ENCODE measurements around the gene ING4. TPM values are rescaled to one million over a fixed set of nuclear protein-coding genes. Genes with fewer than 3 reads are reported as not detected.

Gene ING4
- total and polyA plus RNA-seq, 2 of the 13 experiments (the other 11 are each of a cell fraction or from before 2014, with no cell fraction given) = 14.4 to 32.4 TPM

- no peak for TF ChIP-seq TERF1 (CRISPR knock-in tag; IDR thresholded peaks at IDR 0.05)
- TF ChIP-seq HNRNPL (IDR thresholded peaks at IDR 0.05; ENCODE audit: low read depth, low read length) = no peak
- peak; percentile 45; the same call in 1 of the 2 replicates for TF ChIP-seq ZNF768 (CRISPR knock-in tag; IDR thresholded peaks at IDR 0.05)
- TF ChIP-seq RAD51 (IDR thresholded peaks at IDR 0.05; ENCODE audit: borderline replicate concordance) = no peak
These were observed 26.9 kb downstream of the ING4 start, which contains the start of gene LPAR5 (continued) for GRCh38 chr12:6635856-6636531.

- intact Hi-C loops (cut with micrococcal nuclease; ENCODE audit: unreplicated experiment) = no loop called here
- H3K9ac ChIP-seq (ENCODE audit: insufficient read depth, low read depth, low read length) = 0 out of 2 replicates have a peak overlapping the region, but pooled peaks have one; percentile 23
- H2AFZ ChIP-seq (ENCODE audit: low read length) = no peak overlapping the region
- DNase-seq (ENCODE audit: low spot score) (no peak), FAIRE-seq (no peak), ATAC-seq (peak; percentile 6; the same call in 1 of the 3 replicates)
- peak; percentile 88 for TF ChIP-seq ZNF263 (CRISPR knock-in tag; IDR thresholded peaks at IDR 0.05)
- TF ChIP-seq RBM22 (optimal IDR thresholded peaks at IDR 0.05; ENCODE audit: low read length) = no peak
- TF ChIP-seq ZNF430 (CRISPR knock-in tag; IDR thresholded peaks at IDR 0.05) = no peak
- TF ChIP-seq HCFC1 (IDR thresholded peaks at IDR 0.05; ENCODE audit: low read depth, low read length) = no peak
- no peak for TF ChIP-seq ZNF350 (CRISPR knock-in tag; IDR thresholded peaks at IDR 0.05; ENCODE audit: borderline replicate concordance, low read depth)
- TF ChIP-seq ZNF136 (CRISPR knock-in tag; IDR thresholded peaks at IDR 0.05; ENCODE audit: low read depth) = no peak
- TF ChIP-seq TAF1 (CRISPR knock-in tag; IDR thresholded peaks at IDR 0.05) = no peak
- no peak for TF ChIP-seq DNMT3B (CRISPR knock-in tag; conservative IDR thresholded peaks at IDR 0.05)
- TF ChIP-seq RARA (CRISPR knock-in tag; IDR thresholded peaks at IDR 0.05) = no peak
- H4K20me1 ChIP-seq (ENCODE audit: insufficient read depth, low read length) = no peaks in the 10 kb centered on the region
- H3K27me3 ChIP-seq (ENCODE audit: control insufficient read depth in 1 of 2, insufficient read depth in 2 of 2, low read length in 2 of 2) = peaks cover 8 to 36% of the 10 kb centered on the region in 2 experiments
- peak overlapping the region; percentile 63 for H3K4me2 ChIP-seq (ENCODE audit: low read depth, low read length)
- CTCF ChIA-PET (ENCODE audit: low intra/inter-chr PET ratio, low total read pairs) = no interaction called here
- no peaks in the 10 kb centered on the region for H3K79me2 ChIP-seq (ENCODE audit: insufficient read depth, low read length)
- 12% methylated on average over 4 of the region's 5 CpGs for WGBS (ENCODE audit: low lambda C conversion rate)
- no peak overlapping the region for H3K27ac ChIP-seq (ENCODE audit: extremely low read length, insufficient read depth, low read length)
- POLR2A ChIA-PET = interaction anchor here (0.6 to 1.4 kb wide), 5 partner anchors 9 to 1262 kb away, joined by 3 to 4 read pairs (median 3); partner anchors contain the start of gene ZNF384
- no peaks in the 10 kb centered on the region for H3K36me3 ChIP-seq (replicated peaks in 1 of 2; ENCODE audit: control insufficient read depth in 1 of 2, insufficient read depth in 2 of 2, low read length in 2 of 2)
- no TSS peak for BruUV-seq (replicated peaks)
- peaks cover 54% of the 10 kb centered on the region for H3K4me1 ChIP-seq (ENCODE audit: insufficient read depth, low read length)
- H3K4me3 ChIP-seq (replicated peaks in 1 of 3; ENCODE audit: insufficient read depth in 1 of 3, low read depth in 2 of 3, low read length in 3 of 3) = peak overlapping the region; percentile 28 to 41 (median 30); a peak in 3 of 6 replicates
- in situ Hi-C loops (cut with HindIII; ENCODE audit: extremely low pct_ligation_motif_present, low pct_unique_long_range_greater_than_20kb) = no loop called here
- H3K9me3 ChIP-seq (ENCODE audit: low read length) = no peaks in the 10 kb centered on the region
These were observed 27.5 kb downstream of the ING4 start for GRCh38 chr12:6635375-6635855.
